Measurements from ENCODE around the gene ZNF860.
"Not testable (repeated sequence)": the region's sequence is repeated elsewhere in the genome, so short reads cannot be mapped to it uniquely, and the experiment has no call there.

The ZNF860 gene

DNA sequence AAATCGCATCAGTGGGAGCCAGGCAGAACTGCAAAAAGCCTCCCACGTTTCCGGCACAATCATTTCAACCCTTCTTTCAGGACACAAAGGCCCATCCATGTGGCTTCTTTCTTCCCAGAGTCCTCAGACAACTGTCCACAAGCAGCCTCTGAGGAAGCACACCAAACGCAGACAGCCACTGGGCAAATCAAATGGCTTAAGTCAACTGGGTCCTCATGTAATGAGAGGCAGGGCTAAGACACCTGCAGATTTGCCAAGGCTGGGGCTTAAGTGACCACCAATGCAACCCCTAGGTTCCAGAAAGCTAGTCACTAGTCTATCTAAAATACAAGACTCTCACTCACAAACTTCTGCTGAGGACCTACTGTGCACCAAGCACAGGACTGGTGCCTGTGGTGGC lies 8.5 kb upstream of the ZNF860 start:
- Histone ChIP-seq H3K9ac (ENCODE audit: low read depth, low read length) (no peak overlapping the region), H3K36me3 (ENCODE audit: insufficient read depth, low read length) (peaks cover 5% of the 10 kb centered on the region; the same call in 1 of the 2 replicates), H3K9me3 (ENCODE audit: control insufficient read depth, insufficient read depth, low read length) (no peaks in the 10 kb centered on the region), H3K4me1 (ENCODE audit: insufficient read depth, low read length) (peaks cover 28% of the 10 kb centered on the region)

DNA sequence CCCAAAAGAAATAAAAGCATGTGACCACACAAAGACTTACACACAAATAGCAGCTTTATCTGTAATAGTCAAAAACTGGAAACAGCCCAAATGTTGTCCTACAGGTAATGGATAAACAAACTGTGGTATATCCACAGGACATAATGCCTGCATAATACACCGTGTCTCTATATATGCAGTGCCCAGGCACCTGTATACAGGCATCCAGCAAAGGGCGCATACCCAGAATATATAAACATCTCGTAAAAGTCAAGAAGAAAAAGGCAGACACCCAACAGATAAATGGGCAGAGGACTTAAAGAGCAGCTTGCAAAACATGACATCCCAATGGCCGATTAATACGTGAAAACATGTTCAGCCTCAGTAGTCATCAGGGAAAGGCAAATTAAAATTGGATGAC lies 7.7 kb upstream of the ZNF860 start:
- no peak overlapping the region for H3K9ac ChIP-seq (ENCODE audit: low read depth, low read length)
- peaks cover 20% of the 10 kb centered on the region for H3K4me1 ChIP-seq (ENCODE audit: insufficient read depth, low read length)
- no peaks in the 10 kb centered on the region for H3K9me3 ChIP-seq (ENCODE audit: control insufficient read depth, insufficient read depth, low read length)
- H3K36me3 ChIP-seq (ENCODE audit: insufficient read depth, low read length): peaks cover 5% of the 10 kb centered on the region

DNA sequence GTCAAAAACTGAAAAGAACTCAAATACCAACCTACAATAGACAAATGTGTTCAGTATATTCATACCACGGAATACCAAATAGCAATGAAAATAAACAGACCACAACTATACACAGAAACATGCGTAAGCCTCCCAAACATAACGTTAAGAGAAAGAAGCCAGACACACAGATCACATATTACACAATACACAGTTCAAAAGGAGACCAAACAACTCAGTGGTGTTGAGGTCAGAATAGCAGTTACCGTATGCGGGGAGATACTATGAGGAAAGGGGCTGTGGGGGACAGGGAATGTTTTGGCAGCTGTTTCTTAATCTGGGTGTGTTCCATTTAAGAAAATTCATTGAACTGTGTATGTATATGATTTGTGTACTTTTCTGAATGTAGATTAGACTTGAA lies 7.1 kb upstream of the ZNF860 start:
- peaks cover 20% of the 10 kb centered on the region for H3K4me1 ChIP-seq (ENCODE audit: insufficient read depth, low read length)
- no peaks in the 10 kb centered on the region for H3K9me3 ChIP-seq (ENCODE audit: control insufficient read depth, insufficient read depth, low read length)
- no peak overlapping the region for H3K9ac ChIP-seq (ENCODE audit: low read depth, low read length)
- peaks cover 11% of the 10 kb centered on the region for H3K36me3 ChIP-seq (ENCODE audit: insufficient read depth, low read length)

DNA sequence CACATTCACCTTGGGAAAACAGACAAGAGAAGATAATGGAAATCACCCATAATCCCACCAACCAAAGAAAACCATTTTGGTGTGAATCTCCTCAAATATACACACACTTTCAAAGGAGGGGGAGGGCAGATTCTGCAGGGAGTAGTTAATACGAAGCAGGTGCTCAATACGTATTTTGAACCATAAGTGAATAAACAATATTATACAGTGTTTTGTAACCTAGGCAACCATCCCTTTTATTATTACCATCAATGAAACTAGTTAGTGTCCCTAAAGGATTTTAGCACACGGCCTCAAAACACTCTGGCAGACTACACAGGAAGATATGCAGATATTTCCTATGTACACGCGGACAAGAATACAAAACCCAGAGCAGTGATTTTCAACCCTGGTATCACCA lies 6.6 kb upstream of the ZNF860 start:
- H3K9me3 ChIP-seq (ENCODE audit: control insufficient read depth, insufficient read depth, low read length): no peaks in the 10 kb centered on the region
- no peak overlapping the region for H3K9ac ChIP-seq (ENCODE audit: low read depth, low read length)
- H3K36me3 ChIP-seq (ENCODE audit: insufficient read depth, low read length): peaks cover 12% of the 10 kb centered on the region
- H3K4me1 ChIP-seq (ENCODE audit: insufficient read depth, low read length): peaks cover 21% of the 10 kb centered on the region

DNA sequence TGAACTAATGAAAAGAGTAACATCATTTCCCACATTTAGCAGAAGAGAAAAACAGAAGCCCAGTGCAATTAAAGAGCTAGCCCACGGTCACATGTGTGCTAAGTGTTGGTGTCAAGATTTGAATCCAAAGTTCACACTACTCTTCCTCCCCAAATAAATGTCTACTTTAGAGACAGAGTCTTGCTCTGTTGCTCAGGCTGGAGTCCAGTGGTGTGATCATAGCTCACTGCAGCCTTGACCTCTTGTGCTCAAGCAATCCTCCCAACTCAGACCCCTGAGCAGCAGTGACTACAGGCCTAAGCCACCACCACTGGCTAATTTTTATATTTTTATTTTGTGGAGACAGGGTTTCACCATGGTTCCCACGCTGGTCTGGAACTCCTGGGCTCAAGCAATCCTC lies 5.2 kb upstream of the ZNF860 start:
- Histone ChIP-seq H3K9me3 (ENCODE audit: control insufficient read depth, insufficient read depth, low read length) (no peaks in the 10 kb centered on the region), H3K36me3 (ENCODE audit: insufficient read depth, low read length) (peaks cover 12% of the 10 kb centered on the region), H3K4me1 (ENCODE audit: insufficient read depth, low read length) (peaks cover 13% of the 10 kb centered on the region; the same call in 1 of the 2 replicates), H3K9ac (ENCODE audit: low read depth, low read length) (no peak overlapping the region)

DNA sequence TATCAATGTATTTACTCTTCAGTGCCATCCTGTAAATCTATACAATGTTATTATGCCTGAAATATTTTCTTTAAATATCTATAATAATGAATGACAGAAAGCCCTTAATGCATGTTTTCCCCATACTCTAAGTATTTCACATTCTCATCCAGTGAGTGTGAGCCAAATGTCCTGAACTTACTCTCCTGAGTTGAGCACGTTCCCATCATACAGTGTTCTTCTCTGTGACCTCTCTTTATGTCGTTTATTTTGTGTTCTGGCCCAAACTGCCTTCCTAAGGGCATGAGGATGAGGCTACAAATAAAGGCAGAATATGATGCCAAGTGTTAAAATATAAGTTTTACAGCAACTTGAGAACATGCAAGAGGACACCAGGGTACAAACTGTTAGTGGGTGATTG lies 3.8 kb upstream of the ZNF860 start:
- H3K36me3 ChIP-seq (ENCODE audit: insufficient read depth, low read length): peaks cover 12% of the 10 kb centered on the region
- peaks cover 13% of the 10 kb centered on the region for H3K4me1 ChIP-seq (ENCODE audit: insufficient read depth, low read length)
- H3K9me3 ChIP-seq (ENCODE audit: control insufficient read depth, insufficient read depth, low read length): no peaks in the 10 kb centered on the region
- no peak overlapping the region for H3K9ac ChIP-seq (ENCODE audit: low read depth, low read length)

DNA sequence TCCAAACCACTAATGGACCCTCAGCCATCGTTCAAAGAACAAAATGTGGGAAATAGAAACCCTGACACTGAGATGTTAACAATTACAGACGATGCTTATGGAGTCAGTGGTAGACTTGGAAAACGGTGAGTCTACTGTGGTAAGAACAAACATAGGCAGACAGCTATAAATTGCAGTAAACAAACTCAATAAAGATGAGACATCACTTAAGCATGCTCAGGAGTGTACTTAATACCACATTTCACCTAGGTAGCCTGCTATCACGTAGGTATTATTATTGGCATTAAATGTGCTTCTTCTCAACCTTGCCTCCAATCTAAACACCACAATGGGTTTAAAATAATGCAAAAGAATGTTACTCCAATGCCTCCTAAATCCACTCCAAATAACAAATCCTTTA lies 3.0 kb upstream of the ZNF860 start:
- Histone ChIP-seq H3K4me1 (ENCODE audit: insufficient read depth, low read length) (peaks cover 9% of the 10 kb centered on the region), H3K9me3 (ENCODE audit: control insufficient read depth, insufficient read depth, low read length) (no peaks in the 10 kb centered on the region), H3K9ac (ENCODE audit: low read depth, low read length) (no peak overlapping the region), H3K36me3 (ENCODE audit: insufficient read depth, low read length) (peaks cover 12% of the 10 kb centered on the region)

DNA sequence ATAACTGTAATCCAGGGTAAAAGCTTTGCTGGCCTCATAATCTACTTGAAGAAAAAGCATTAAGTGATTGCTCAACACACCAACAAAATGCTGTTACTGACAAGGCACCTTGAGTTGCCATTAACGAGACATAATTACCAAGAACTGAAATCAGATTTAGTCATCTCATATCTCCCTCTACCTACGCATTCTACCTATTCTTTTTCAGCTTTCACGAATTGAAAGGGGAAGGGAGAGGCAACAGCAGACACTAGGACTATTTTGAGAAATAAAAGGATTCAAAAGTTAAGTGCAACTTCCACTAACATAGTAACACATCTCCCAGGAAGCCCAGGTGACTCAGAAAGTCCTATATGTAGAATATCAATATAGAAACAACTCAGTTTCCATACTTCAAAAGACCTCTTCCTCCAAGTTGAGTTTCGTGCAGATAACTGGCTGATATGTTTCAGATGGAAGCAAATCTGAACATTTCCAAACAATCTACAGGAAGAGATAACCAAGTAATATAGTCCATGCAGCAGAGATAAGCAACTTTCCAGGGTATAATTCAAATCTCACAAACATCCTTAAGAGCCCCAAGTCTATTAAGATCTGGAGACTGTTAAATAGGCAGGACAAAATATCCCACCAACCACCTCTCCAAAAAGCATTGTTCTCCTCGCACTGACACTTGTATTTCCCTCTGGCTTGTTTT lies 2.4 kb upstream of the ZNF860 start:
- peaks cover 9% of the 10 kb centered on the region for H3K4me1 ChIP-seq (ENCODE audit: insufficient read depth, low read length)
- no peaks in the 10 kb centered on the region for H3K9me3 ChIP-seq (ENCODE audit: control insufficient read depth, insufficient read depth, low read length)
- peaks cover 12% of the 10 kb centered on the region for H3K36me3 ChIP-seq (ENCODE audit: insufficient read depth, low read length)
- peak overlapping the region; percentile 8; the same call in 1 of the 2 replicates for H3K9ac ChIP-seq (ENCODE audit: low read depth, low read length)

DNA sequence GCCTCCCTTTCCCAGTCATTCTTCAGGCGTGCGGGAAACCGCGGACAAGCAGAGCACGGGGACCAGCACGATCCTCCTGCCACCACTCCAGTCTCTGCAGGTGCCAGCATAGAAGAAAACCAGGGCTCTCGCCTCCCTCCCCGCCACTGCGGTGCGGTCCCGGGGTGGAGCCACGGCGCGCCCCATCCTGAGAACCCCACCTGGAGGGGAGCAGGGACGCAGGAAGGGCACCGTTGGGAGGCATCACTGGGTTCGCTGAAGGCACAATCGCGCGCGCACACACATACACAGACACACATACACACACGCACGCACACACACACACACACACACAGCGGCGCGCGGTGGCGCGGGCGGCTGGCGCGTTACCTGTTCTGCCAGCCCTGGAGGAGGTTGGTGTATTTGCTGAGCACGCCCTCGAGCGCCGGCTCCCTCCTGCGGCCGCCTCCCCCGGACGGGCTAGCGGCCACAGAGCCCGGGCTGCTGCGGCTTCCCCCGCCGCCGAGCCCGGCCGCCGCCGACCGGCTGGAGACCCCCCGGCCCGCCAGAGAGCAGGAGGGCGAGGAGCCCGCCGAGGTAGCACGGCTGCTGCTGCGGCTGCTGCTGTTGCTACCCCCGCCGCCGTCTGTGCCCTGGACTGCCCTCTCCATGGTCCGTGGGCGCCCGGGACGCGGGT lies 882 bp upstream of the ZNF860 start:
- Histone ChIP-seq H3K4me1 (ENCODE audit: insufficient read depth, low read length) (peaks cover 9% of the 10 kb centered on the region), H3K36me3 (ENCODE audit: insufficient read depth, low read length) (peaks cover 12% of the 10 kb centered on the region), H3K9ac (ENCODE audit: low read depth, low read length) (peak overlapping the region; percentile 88), H3K9me3 (ENCODE audit: control insufficient read depth, insufficient read depth, low read length) (no peaks in the 10 kb centered on the region)

DNA sequence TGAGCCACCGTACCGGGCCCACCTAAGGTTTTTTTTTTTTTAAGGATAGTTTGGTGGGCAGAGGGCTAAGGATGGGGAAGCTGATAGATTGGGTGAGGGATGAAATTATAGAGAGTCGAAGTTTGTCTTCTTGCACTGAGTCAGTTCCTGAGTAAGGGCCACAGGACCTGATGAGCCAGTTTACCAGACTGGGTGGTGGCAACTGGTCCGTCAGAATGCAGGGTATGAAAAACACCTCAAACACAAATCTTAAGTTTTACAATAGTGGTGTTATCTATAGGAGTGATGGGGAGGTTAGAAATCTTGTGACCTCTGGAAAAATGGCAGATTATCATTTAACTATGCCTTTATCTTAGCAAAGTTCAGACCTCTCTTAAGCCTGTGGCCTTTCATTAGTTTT lies 2.8 kb downstream of the ZNF860 start:
- Histone ChIP-seq H3K9ac (ENCODE audit: low read depth, low read length) (no peak overlapping the region), H3K9me3 (ENCODE audit: control insufficient read depth, insufficient read depth, low read length) (no peaks in the 10 kb centered on the region), H3K36me3 (ENCODE audit: insufficient read depth, low read length) (0 out of 2 replicates have a peak, but pooled peaks cover 2% of the 10 kb centered on the region), H3K4me1 (ENCODE audit: insufficient read depth, low read length) (peaks cover 4% of the 10 kb centered on the region)

DNA sequence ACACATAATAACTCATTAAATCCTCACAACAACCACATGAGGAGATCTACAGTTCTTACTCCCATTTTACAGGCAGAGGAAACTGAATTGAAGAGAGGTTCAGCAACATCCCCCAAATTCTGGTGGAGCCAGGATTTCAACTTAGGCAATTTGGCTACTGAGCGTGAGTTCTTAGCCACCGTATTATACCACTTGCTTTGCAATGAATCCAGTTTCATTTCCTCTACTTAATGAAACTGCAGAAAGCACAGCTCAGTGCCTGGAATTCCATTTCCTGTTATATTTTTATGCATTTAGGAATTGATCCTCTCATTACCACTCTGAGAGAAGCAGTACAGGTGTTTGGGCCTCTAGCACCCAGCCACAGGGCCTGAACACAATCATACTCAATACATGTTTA lies 4.3 kb downstream of the ZNF860 start:
- no peak overlapping the region for H3K9ac ChIP-seq (ENCODE audit: low read depth, low read length)
- peaks cover 4% of the 10 kb centered on the region; the same call in 1 of the 2 replicates for H3K9me3 ChIP-seq (ENCODE audit: control insufficient read depth, insufficient read depth, low read length)
- no peaks in the 10 kb centered on the region; the same call in none of the 2 replicates for H3K4me1 ChIP-seq (ENCODE audit: insufficient read depth, low read length)
- H3K36me3 ChIP-seq (ENCODE audit: insufficient read depth, low read length): no peaks in the 10 kb centered on the region

DNA sequence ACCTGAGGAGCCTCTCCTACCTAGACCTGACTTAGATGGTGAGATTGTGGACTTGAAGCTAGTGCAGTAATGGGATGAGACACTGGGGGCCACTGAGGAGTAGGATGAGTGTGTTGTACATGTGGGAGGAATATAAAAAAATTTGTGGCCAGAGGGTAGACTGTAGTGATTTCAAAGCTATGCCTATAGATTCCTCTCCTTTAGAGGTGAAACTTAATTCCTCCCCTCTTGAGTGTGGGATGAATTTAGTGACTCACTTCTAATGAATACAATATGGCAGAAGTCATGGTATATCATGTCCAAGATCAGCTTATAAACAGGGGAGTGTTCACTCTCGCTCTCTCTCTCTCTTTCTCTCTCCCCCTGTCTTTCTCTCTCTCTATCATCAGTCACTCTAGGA lies 6.7 kb downstream of the ZNF860 start:
- no peak overlapping the region for H3K9ac ChIP-seq (ENCODE audit: low read depth, low read length)
- H3K36me3 ChIP-seq (ENCODE audit: insufficient read depth, low read length): no peaks in the 10 kb centered on the region
- H3K9me3 ChIP-seq (ENCODE audit: control insufficient read depth, insufficient read depth, low read length): peaks cover 4% of the 10 kb centered on the region; the same call in 1 of the 2 replicates
- H3K4me1 ChIP-seq (ENCODE audit: insufficient read depth, low read length): no peaks in the 10 kb centered on the region

DNA sequence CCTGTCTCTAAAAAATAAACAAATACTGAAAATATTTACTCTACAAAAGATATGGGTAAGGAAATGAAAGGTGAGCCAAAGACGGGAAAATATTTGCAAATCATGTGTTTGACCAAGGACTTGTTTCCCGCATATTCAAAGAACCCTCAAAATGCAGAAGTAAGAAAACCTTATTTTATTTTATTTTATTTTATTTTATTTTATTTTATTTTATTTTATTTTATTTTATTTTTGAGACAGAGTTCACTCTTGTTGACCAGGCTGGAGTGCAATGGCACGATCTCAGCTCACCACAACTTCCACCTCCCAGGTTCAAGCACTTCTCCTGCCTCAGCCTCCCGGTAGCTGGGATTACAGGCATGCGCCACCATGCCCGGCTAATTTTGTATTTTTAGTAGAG lies 11.4 kb downstream of the ZNF860 start:
- H3K9ac ChIP-seq (ENCODE audit: low read depth, low read length); H3K4me1 ChIP-seq (ENCODE audit: insufficient read depth, low read length); H3K9me3 ChIP-seq (ENCODE audit: control insufficient read depth, insufficient read depth, low read length); H3K36me3 ChIP-seq (ENCODE audit: insufficient read depth, low read length): not testable (repeated sequence)

DNA sequence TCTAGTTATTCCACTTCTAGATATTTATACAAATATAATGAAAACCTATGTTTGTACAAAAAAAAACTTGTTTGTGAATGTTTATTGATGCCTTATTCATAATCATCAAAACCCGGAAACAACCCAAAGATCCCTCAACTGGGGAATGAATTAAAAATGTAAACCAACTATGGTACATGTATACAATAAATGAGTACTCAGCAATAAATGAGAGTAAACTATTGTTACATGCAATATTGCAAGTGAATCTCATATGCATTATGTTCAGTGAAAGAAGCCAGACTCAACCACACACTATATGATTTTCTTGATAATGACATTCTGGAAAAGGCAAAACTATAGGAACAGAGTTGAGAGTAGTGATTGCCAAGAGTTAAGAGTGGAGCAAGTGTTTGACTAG lies 12.3 kb downstream of the ZNF860 start:
- Histone ChIP-seq H3K9me3 (ENCODE audit: control insufficient read depth, insufficient read depth, low read length) (peaks cover 4% of the 10 kb centered on the region; the same call in 1 of the 2 replicates), H3K9ac (ENCODE audit: low read depth, low read length) (no peak overlapping the region), H3K4me1 (ENCODE audit: insufficient read depth, low read length) (no peaks in the 10 kb centered on the region), H3K36me3 (ENCODE audit: insufficient read depth, low read length) (no peaks in the 10 kb centered on the region; the same call in 1 of the 2 replicates)

DNA sequence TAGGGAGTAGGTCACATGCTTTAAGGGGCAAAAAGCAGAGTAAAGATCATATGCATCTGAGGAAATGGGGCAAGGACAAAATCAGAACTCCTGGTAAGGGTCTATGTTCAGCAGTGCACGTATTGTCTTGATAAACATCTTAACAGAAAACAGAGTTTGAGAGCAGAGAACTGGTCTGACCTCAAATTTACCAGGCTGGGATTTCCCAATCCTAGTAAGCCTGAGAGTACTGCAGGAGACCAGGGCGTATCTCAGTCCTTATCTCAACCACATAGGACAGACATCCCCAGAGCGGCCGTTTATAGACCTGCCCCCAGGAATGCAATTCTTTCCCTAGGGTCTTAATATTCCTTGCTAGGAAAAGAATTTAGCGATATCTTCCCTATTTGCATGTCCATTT lies 13.5 kb downstream of the ZNF860 start:
- H3K9me3 ChIP-seq (ENCODE audit: control insufficient read depth, insufficient read depth, low read length); H3K36me3 ChIP-seq (ENCODE audit: insufficient read depth, low read length); H3K9ac ChIP-seq (ENCODE audit: low read depth, low read length); H3K4me1 ChIP-seq (ENCODE audit: insufficient read depth, low read length): not testable (repeated sequence)
